ENCODE results near the gene IZUMO4. TPM values are rescaled to one million over a fixed set of nuclear protein-coding genes. Genes with fewer than 3 reads are reported as not detected.

The IZUMO4 gene
- total RNA-seq, 2 donors from 2014 or later, result 13.9 to 143 TPM

GRCh38 chr19:2055931-2056836 is 40.5 kb upstream of the IZUMO4 start:
- Mint-ChIP-seq H3K4me1 (peaks cover 6% of the 10 kb centered on the region), H3K36me3 (ENCODE audit: low read depth) (peaks cover 14% of the 10 kb centered on the region), H3K4me3 (peak overlapping the region; percentile 84), H3K27me3 (no peaks in the 10 kb centered on the region), H3K27ac (peak overlapping the region; percentile 91), H3K9me3 (no peaks in the 10 kb centered on the region)
- ATAC-seq (replicated peaks), result peak; percentile 25

- Mint-ChIP-seq H3K4me1 (peaks cover 6% of the 10 kb centered on the region), H3K4me3 (peak overlapping the region; percentile 84), H3K27ac (peak overlapping the region; percentile 91), H3K9me3 (no peaks in the 10 kb centered on the region), H3K27me3 (no peaks in the 10 kb centered on the region), H3K36me3 (ENCODE audit: low read depth) (peaks cover 8% of the 10 kb centered on the region)
- ATAC-seq (replicated peaks), result no peak
These were observed 39.9 kb upstream of the IZUMO4 start for GRCh38 chr19:2056837-2057192.

GRCh38 chr19:2057484-2058469 is 38.9 kb upstream of the IZUMO4 start:
- Mint-ChIP-seq H3K27me3 (no peaks in the 10 kb centered on the region), H3K4me3 (peak overlapping the region; percentile 84), H3K4me1 (peaks cover 10% of the 10 kb centered on the region), H3K9me3 (no peaks in the 10 kb centered on the region), H3K27ac (peak overlapping the region; percentile 17), H3K36me3 (ENCODE audit: low read depth) (peaks cover 7% of the 10 kb centered on the region)
- no peak for ATAC-seq (replicated peaks)

GRCh38 chr19:2058570-2059421 is 37.9 kb upstream of the IZUMO4 start:
- Mint-ChIP-seq H3K9me3 (no peaks in the 10 kb centered on the region), H3K4me3 (peak overlapping the region; percentile 30), H3K36me3 (ENCODE audit: low read depth) (peaks cover 7% of the 10 kb centered on the region), H3K4me1 (peaks cover 10% of the 10 kb centered on the region), H3K27me3 (no peaks in the 10 kb centered on the region), H3K27ac (peak overlapping the region; percentile 17)
- no peak for ATAC-seq (replicated peaks)

GRCh38 chr19:2059422-2060201 is 37.1 kb upstream of the IZUMO4 start:
- peaks cover 10% of the 10 kb centered on the region for H3K4me1 Mint-ChIP-seq
- H3K9me3 Mint-ChIP-seq, result no peaks in the 10 kb centered on the region
- H3K27ac Mint-ChIP-seq, result peak overlapping the region; percentile 99
- H3K36me3 Mint-ChIP-seq (ENCODE audit: low read depth), result peaks cover 7% of the 10 kb centered on the region
- peak overlapping the region; percentile 96 for H3K4me3 Mint-ChIP-seq
- H3K27me3 Mint-ChIP-seq, result no peaks in the 10 kb centered on the region
- ATAC-seq (replicated peaks), result no peak

- Mint-ChIP-seq H3K27me3 (no peaks in the 10 kb centered on the region), H3K27ac (peak overlapping the region; percentile 99), H3K9me3 (no peaks in the 10 kb centered on the region), H3K36me3 (ENCODE audit: low read depth) (peaks cover 7% of the 10 kb centered on the region), H3K4me1 (peaks cover 10% of the 10 kb centered on the region), H3K4me3 (peak overlapping the region; percentile 96)
- peak; percentile 54 for ATAC-seq (replicated peaks)
These were observed 35.7 kb upstream of the IZUMO4 start for GRCh38 chr19:2060884-2061494.

- Mint-ChIP-seq H3K4me1 (peaks cover 10% of the 10 kb centered on the region), H3K27ac (peak overlapping the region; percentile 78), H3K36me3 (ENCODE audit: low read depth) (peaks cover 7% of the 10 kb centered on the region), H3K27me3 (no peaks in the 10 kb centered on the region), H3K4me3 (peak overlapping the region; percentile 96), H3K9me3 (no peaks in the 10 kb centered on the region)
- peak; percentile 90 for ATAC-seq (replicated peaks)
These were observed 35.0 kb upstream of the IZUMO4 start for GRCh38 chr19:2061495-2062388.

- Mint-ChIP-seq H3K27me3 (no peaks in the 10 kb centered on the region), H3K4me1 (peaks cover 10% of the 10 kb centered on the region), H3K27ac (peak overlapping the region; percentile 78), H3K36me3 (ENCODE audit: low read depth) (peaks cover 7% of the 10 kb centered on the region), H3K4me3 (peak overlapping the region; percentile 96), H3K9me3 (no peaks in the 10 kb centered on the region)
- ATAC-seq (replicated peaks), result no peak
These were observed 34.4 kb upstream of the IZUMO4 start for GRCh38 chr19:2062389-2062729.

GRCh38 chr19:2062770-2063169 is 33.9 kb upstream of the IZUMO4 start:
- peaks cover 7% of the 10 kb centered on the region for H3K36me3 Mint-ChIP-seq (ENCODE audit: low read depth)
- peak overlapping the region; percentile 96 for H3K4me3 Mint-ChIP-seq
- no peaks in the 10 kb centered on the region for H3K27me3 Mint-ChIP-seq
- peak overlapping the region; percentile 78 for H3K27ac Mint-ChIP-seq
- ATAC-seq (replicated peaks), result no peak
- H3K9me3 Mint-ChIP-seq, result no peaks in the 10 kb centered on the region
- H3K4me1 Mint-ChIP-seq, result peaks cover 10% of the 10 kb centered on the region

GRCh38 chr19:2063824-2064223 is 32.9 kb upstream of the IZUMO4 start:
- no peaks in the 10 kb centered on the region for H3K27me3 Mint-ChIP-seq
- H3K4me3 Mint-ChIP-seq, result peak overlapping the region; percentile 96
- no peak overlapping the region for H3K27ac Mint-ChIP-seq
- H3K36me3 Mint-ChIP-seq (ENCODE audit: low read depth), result peaks cover 13% of the 10 kb centered on the region
- no peaks in the 10 kb centered on the region for H3K9me3 Mint-ChIP-seq
- ATAC-seq (replicated peaks), result no peak
- H3K4me1 Mint-ChIP-seq, result peaks cover 10% of the 10 kb centered on the region

- Mint-ChIP-seq H3K27ac (no peak overlapping the region), H3K4me1 (peaks cover 10% of the 10 kb centered on the region), H3K36me3 (ENCODE audit: low read depth) (peaks cover 18% of the 10 kb centered on the region), H3K27me3 (no peaks in the 10 kb centered on the region), H3K4me3 (no peak overlapping the region), H3K9me3 (no peaks in the 10 kb centered on the region)
- ATAC-seq (replicated peaks), result no peak
These were observed 32.3 kb upstream of the IZUMO4 start for GRCh38 chr19:2064395-2064787.

GRCh38 chr19:2064788-2065524 is 31.8 kb upstream of the IZUMO4 start:
- Mint-ChIP-seq H3K36me3 (ENCODE audit: low read depth) (peaks cover 24% of the 10 kb centered on the region), H3K9me3 (no peaks in the 10 kb centered on the region), H3K4me3 (no peak overlapping the region), H3K4me1 (peaks cover 10% of the 10 kb centered on the region), H3K27ac (no peak overlapping the region), H3K27me3 (no peaks in the 10 kb centered on the region)
- ATAC-seq (replicated peaks), result no peak

All from activated T-helper 17 cell treated with anti-CD3 and anti-CD28 coated beads, Interleukin-2, amount 50 U/mL, for 72 hours (primary cell).